ENCODE data around the gene SLC25A20. TPM values are rescaled to one million over a fixed set of nuclear protein-coding genes. Genes with fewer than 3 reads are reported as not detected.

The SLC25A20 gene
- total RNA-seq, 4 donors from 2014 or later = 67.8 to 110 (median 83.4) TPM

DNA sequence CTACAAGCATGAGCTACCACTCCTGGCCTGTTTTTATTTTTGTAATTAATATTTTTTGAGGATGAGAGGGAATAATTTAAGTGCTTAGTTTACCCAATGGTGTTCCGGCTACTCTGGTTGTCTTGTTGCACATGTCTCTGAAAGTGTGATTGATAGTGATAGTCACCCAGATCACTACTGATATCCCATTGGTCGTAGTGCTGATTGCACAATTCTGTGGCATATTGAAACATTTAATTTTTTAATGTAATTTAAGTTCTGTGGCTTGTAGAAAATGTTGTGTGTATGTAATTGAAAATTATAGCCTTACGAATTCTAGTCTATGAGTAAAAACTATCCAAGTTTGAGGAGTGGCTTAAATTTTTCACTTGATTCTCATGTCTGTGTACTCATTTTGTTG, 31.9 kb upstream of the SLC25A20 start:
- no peaks in the 10 kb centered on the region for H3K27me3 ChIP-seq
- in situ Hi-C loops (cut with MboI; ENCODE audit: low sequenced_read_pairs in 4 of 4) (no loop called here), intact Hi-C loops (cut with DNase I; ENCODE audit: low total_unique reads) (no loop called here)
- no peak overlapping the region for H3K4me3 ChIP-seq
- ATAC-seq (no peak), DNase-seq (no peak)
- peaks cover 72 to 89% of the 10 kb centered on the region in 2 donors for H3K4me1 ChIP-seq
- no peaks in the 10 kb centered on the region for H3K9me3 ChIP-seq
- peak overlapping the region; percentile 54 to 81 (median 76) for H3K27ac ChIP-seq
- H3K36me3 ChIP-seq = peaks cover 0 to 25% of the 10 kb centered on the region in 2 donors
- TF ChIP-seq, protein P1, sequence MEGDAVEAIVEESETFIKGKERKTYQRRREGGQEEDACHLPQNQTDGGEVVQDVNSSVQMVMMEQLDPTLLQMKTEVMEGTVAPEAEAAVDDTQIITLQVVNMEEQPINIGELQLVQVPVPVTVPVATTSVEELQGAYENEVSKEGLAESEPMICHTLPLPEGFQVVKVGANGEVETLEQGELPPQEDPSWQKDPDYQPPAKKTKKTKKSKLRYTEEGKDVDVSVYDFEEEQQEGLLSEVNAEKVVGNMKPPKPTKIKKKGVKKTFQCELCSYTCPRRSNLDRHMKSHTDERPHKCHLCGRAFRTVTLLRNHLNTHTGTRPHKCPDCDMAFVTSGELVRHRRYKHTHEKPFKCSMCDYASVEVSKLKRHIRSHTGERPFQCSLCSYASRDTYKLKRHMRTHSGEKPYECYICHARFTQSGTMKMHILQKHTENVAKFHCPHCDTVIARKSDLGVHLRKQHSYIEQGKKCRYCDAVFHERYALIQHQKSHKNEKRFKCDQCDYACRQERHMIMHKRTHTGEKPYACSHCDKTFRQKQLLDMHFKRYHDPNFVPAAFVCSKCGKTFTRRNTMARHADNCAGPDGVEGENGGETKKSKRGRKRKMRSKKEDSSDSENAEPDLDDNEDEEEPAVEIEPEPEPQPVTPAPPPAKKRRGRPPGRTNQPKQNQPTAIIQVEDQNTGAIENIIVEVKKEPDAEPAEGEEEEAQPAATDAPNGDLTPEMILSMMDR (IDR thresholded peaks at IDR 0.05 in 4 of 5, conservative IDR thresholded peaks at IDR 0.05 in 1 of 5) = no peak
- no peak for TF ChIP-seq POLR2A (IDR thresholded peaks at IDR 0.05)

DNA sequence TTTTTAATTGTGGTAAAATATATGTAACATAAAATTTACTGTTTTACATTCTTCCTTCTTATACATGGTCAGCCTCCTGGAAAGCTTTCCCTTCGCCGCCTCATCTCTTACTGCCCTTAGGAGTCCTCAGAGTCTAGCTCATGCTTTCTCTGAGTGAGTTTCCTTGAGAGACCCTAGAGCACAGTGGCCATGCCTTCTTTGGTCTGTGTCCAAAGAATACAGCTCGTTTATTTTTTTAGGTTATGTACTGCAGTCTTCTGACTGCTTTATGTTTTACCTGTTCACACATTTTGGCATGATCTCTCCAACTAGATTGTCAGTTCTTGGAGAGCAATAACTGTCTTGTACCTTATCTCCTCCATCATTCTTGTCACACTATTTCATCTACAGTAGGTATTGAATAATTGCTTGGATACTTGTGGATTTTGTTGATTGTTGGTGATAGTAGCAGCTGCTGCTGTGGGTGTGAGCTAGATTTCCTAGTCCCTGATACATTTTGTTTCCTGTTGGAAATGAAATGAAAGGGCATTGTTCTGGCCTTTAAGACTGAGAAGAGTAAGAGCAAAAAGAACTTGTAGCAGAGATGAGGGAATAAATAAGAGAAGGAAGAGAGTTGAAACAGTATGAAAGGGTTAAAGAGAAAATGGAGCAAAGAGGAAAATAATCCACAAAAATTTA, 30.8 kb upstream of the SLC25A20 start:
- ATAC-seq (no peak), DNase-seq (no peak)
- peak overlapping the region; percentile 54 to 81 (median 76) for H3K27ac ChIP-seq
- H3K36me3 ChIP-seq = peaks cover 0 to 35% of the 10 kb centered on the region in 2 donors
- H3K9me3 ChIP-seq = no peaks in the 10 kb centered on the region
- in situ Hi-C loops (cut with MboI; ENCODE audit: low sequenced_read_pairs in 4 of 4) = no loop called here
- no peaks in the 10 kb centered on the region for H3K27me3 ChIP-seq
- peaks cover 62 to 78% of the 10 kb centered on the region in 2 donors for H3K4me1 ChIP-seq
- TF ChIP-seq, protein P1 (IDR thresholded peaks at IDR 0.05 in 4 of 5, conservative IDR thresholded peaks at IDR 0.05 in 1 of 5) = no peak
- TF ChIP-seq POLR2A (IDR thresholded peaks at IDR 0.05) = no peak
- intact Hi-C loops (cut with DNase I; ENCODE audit: low total_unique reads) = no loop called here
- no peak overlapping the region for H3K4me3 ChIP-seq

DNA sequence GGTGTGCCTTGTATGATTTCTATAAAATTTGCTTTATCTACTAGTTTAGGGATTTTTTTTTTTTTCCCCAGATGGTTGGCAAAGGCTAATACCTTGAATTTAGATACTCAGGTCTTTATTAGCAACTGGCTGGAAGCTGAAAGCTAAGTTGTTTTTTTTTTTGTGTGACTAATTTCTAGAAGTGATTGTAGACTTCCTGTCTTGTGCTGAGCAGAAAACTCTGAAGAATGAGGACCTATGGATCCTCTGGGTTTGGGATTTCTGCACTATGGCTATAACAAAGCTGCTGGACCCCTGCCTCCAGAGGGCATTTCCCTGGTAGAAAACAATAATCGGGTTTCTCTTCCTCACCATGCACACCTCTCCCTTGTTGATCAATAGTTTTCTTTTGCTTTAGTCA, 30.0 kb upstream of the SLC25A20 start:
- no peak for TF ChIP-seq POLR2A (IDR thresholded peaks at IDR 0.05)
- TF ChIP-seq, protein P1 (IDR thresholded peaks at IDR 0.05 in 4 of 5, conservative IDR thresholded peaks at IDR 0.05 in 1 of 5) = no peak
- in situ Hi-C loops (cut with MboI; ENCODE audit: low sequenced_read_pairs in 4 of 4) = no loop called here
- Histone ChIP-seq H3K27me3 (no peaks in the 10 kb centered on the region), H3K27ac (peak overlapping the region; percentile 54 to 81 (median 76)), H3K9me3 (no peaks in the 10 kb centered on the region), H3K4me3 (no peak overlapping the region), H3K36me3 (peaks cover 0 to 41% of the 10 kb centered on the region in 2 donors), H3K4me1 (peaks cover 55 to 70% of the 10 kb centered on the region in 2 donors)
- ATAC-seq (no peak), DNase-seq (no peak)
- intact Hi-C loops (cut with DNase I; ENCODE audit: low total_unique reads) = no loop called here

DNA sequence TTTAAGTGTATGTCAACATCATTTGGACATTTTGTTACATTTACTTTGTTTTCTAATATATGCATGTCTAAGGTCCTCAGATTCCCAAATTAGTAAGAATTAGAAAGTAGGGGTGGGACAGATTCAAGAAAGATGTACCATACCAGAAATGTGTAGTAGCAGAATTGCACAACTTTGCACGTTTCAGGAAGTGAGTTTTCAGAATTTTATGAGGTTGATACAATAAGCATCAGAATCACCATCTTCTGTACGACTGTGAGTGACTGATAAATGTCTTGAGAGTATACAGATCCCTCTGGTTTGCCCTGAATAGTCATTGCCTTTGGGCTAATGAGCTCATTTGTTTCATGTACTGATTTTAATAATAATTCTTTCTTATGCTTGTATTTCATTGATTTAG, 29.2 kb upstream of the SLC25A20 start:
- H3K36me3 ChIP-seq = peaks cover 0 to 41% of the 10 kb centered on the region in 2 donors
- ATAC-seq = no peak
- in situ Hi-C loops (cut with MboI; ENCODE audit: low sequenced_read_pairs in 4 of 4) = no loop called here
- H3K27me3 ChIP-seq = no peaks in the 10 kb centered on the region
- no peak overlapping the region for H3K4me3 ChIP-seq
- DNase-seq = no peak
- no peaks in the 10 kb centered on the region for H3K9me3 ChIP-seq
- intact Hi-C loops (cut with DNase I; ENCODE audit: low total_unique reads) = no loop called here
- H3K4me1 ChIP-seq = peaks cover 54 to 67% of the 10 kb centered on the region in 2 donors
- peak overlapping the region; percentile 54 to 81 (median 76) for H3K27ac ChIP-seq
- no peak for TF ChIP-seq POLR2A (IDR thresholded peaks at IDR 0.05)

DNA sequence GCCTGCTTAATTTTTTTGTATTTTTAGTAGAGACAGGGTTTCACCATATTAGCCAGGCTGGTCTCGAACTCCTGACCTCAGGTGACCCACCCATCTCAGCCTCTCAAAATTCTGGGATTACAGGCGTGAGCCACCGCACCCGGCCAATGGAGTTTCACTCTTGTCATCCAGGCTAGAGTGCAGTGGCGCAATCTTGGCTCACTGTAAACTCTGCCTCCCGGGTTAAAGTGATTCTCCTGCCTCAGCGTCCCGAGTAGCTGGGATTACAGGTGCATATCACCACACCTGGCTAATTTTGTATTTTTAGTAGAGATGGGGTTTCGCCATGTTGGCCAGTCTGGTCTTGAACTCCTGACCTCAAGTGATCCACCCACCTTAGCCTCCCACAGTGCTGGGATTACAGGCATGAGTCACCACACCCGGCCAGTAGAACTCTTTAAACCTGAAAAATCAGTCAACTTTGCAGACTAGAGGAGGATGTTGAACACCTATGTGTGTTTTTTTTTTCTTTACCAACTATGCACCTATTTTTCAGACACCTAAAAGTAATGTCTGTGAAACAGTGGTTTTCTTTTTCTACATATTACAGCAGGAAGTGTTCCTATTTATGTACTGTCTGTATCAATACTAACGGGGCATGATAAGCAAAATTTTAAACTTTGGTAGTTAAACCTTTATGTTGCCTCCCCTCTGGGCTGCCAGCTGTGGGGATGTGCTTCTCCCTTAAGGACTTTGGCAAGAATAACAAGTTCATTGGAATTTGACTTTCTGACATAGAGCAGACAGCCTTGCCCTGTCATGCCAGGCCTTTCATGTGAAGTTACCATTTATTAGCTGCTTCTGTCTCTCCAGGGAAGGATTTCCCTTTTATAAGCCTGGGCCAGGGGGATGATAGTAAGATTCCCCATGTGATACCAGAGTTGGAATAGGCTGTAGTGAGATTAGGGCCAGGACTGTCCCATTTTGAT, 28.0 kb upstream of the SLC25A20 start:
- no peak overlapping the region for H3K4me3 ChIP-seq
- H3K4me1 ChIP-seq = peaks cover 49 to 63% of the 10 kb centered on the region in 2 donors

More for the DNA sequence above, 28.0 kb upstream of the SLC25A20 start:
- in situ Hi-C loops (cut with MboI; ENCODE audit: low sequenced_read_pairs in 4 of 4) = no loop called here
- Histone ChIP-seq H3K9me3 (no peaks in the 10 kb centered on the region), H3K27ac (peak overlapping the region; percentile 25 to 81 (median 76)), H3K36me3 (peaks cover 0 to 47% of the 10 kb centered on the region in 2 donors), H3K27me3 (no peaks in the 10 kb centered on the region)
- ATAC-seq (no peak), DNase-seq (peak in 1 of 2 donors; percentile 27)
- intact Hi-C loops (cut with DNase I; ENCODE audit: low total_unique reads) = no loop called here
- TF ChIP-seq, protein P1 (IDR thresholded peaks at IDR 0.05 in 4 of 5, conservative IDR thresholded peaks at IDR 0.05 in 1 of 5) = no peak
- TF ChIP-seq POLR2A (IDR thresholded peaks at IDR 0.05) = no peak

Measured in gastrocnemius medialis (tissue), 4 donors.